VCaP (cell line): Measurements from ENCODE around the gene DOCK4.

Experiments
- H3K27ac ChIP-seq: fragments of 450-650 bp; 2 replicates; pipeline ENCODE4 v1.5.1; 2017
- CTCF ChIP-seq: fragments of 450-650 bp; conservative IDR thresholded peaks from 2 replicates; pipeline ENCODE4 v1.5.1; 2017; ENCODE audit warnings: mild to moderate bottlenecking, moderate library complexity

DOCK4 gene

GRCh38 chr7:112157072-112157471 lies 49.1 kb downstream of the DOCK4 start:
- no peak for TF ChIP-seq CTCF
- no peak overlapping the region for H3K27ac ChIP-seq

- no peak for TF ChIP-seq CTCF
- no peak overlapping the region for H3K27ac ChIP-seq
Observed at GRCh38 chr7:112156412-112156811, 49.8 kb downstream of the DOCK4 start.

GRCh38 chr7:112154690-112155089 lies 51.5 kb downstream of the DOCK4 start:
- TF ChIP-seq CTCF = no peak
- H3K27ac ChIP-seq = no peak overlapping the region

GRCh38 chr7:112152186-112152585 lies 54.0 kb downstream of the DOCK4 start:
- TF ChIP-seq CTCF = no peak
- H3K27ac ChIP-seq = no peak overlapping the region

DNA sequence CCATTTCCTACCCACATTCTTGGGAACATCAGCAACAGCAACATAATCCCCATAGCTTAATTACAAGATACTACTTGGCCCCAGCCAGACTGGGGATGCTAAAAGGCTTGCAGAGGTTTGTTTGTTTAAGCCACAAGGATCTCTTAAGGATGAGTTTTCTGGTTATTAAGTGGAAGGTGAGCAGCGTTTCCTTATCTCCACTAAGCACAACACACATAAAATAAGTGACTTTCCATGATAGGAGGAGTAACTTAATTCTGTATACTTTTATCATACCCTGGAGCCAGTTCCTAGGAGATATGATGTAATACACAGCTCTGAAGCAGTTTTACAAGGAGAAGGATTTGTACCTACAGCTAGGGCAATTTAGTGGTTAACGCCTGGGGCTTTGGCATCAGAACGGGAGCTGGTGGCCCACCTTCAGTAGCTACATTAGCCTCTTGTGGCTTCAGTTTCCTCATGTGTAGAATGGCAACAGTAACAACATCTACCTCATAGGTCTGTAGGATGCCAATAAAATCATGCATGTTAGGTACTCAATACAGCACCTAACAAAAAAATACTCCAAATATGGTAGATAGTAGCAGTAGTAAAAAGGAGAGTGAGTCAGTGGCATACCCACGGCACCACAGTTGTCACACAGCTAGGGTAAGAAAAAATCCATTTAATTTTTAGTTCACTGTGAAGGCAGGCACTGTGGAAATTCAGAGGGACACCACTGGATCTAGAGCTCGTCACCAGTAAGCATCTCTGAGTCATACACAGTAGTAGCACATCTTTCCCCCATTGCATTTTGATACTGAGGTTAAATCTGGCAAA lies 55.2 kb downstream of the DOCK4 start:
- no peak overlapping the region for H3K27ac ChIP-seq
- no peak for TF ChIP-seq CTCF

DNA sequence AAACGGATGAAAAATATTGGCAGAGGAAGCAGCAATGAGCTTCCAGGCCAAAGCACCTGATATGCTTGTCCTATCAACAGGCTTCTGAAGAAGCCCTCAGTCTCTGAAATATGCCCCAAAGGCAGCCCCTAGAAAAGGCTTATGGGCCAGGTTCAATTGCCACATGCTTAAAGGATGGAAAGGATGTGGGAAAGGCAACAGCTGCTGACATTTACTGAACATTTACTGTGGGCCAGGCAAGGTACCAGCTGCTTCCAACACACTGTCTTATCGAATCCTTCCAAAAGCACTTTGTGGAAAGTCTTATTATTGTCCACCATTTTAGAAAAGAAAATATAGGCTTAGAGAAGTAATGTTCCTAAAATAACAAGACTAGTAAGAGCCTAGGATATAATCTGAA lies 56.5 kb downstream of the DOCK4 start:
- no peak for TF ChIP-seq CTCF
- H3K27ac ChIP-seq = no peak overlapping the region

DNA sequence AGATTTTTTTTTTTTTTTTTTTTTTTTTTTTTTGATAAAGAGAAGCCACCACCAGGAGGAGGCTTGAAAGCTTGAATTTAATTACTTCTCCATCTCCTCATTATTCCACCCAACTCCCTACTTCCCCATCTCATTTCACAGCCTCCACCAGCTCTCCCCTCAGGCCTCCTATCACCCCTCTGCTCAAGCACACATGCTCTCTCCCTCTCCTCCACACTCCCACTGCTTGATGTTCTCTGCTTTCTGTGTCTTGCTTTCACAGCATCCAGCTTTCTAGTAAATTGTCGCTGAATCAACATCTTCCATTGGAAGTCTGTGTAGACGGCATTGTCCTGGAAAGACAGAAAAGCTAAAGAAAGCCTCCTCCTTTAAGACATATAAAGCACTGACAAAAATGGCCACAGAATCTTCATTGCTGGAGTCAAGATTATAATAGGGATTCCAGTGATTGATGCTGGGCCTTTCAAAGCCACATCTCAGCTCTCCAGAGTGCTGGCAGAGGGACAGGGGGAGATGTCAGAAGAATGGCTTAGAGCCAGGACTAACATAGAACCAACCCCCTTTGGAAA lies 58.3 kb downstream of the DOCK4 start:
- no peak for TF ChIP-seq CTCF
- no peak overlapping the region for H3K27ac ChIP-seq
